GM12878 (cell line): Measurements from ENCODE around the gene SIK3. TPM values are rescaled to one million over a fixed set of nuclear protein-coding genes. Genes with fewer than 3 reads are reported as not detected.

Source experiments
- ATAC-seq: fragments of 200-7000 bp; cut with Tn5 transposase; 3 replicates; pipeline ENCODE4 v1.9.1; 2020; ENCODE audit warnings: mild to moderate bottlenecking, moderate library complexity
- BruUV-seq: library from RNA; stranded (reverse); fragments of 400-500 nt; replicated peaks from 2 replicates; lab custom pipeline; 2021; lab: Mats Ljungman, UMichigan
- CTCF ChIA-PET: fragments of 300-600 bp; sonication (Branson Sonifier 250); formaldehyde crosslinking; extraction: SDS; loops from one replicate; lab custom pipeline; 2021; ENCODE audit warnings: inconsistent platforms; lab: Yijun Ruan, JAX
- POLR2A ChIA-PET: fragments of 350-600 bp; formaldehyde crosslinking; extraction: SDS; loops from one replicate; lab custom pipeline; 2021; ENCODE audit warnings: inconsistent platforms; lab: Charles Lee
- RAD21 ChIA-PET: fragments of 300-600 bp; sonication (Branson Sonifier 250); formaldehyde crosslinking; loops from one replicate; lab custom pipeline; 2023; ENCODE audit warnings: antibody characterized with exemption; ENCODE audit not compliant: unreplicated experiment; lab: Charles Lee
- SMC1A ChIA-PET: fragments of 300-600 bp; sonication (Branson Sonifier 250); formaldehyde crosslinking; loops from one replicate; lab custom pipeline; 2023; ENCODE audit not compliant: unreplicated experiment, uncharacterized antibody; lab: Charles Lee
- DNase-seq: peaks from one replicate; pipeline ENCODE4 v3.0.0-alpha.2; 2011; ENCODE audit warnings: low read depth, low spot score
- FAIRE-seq: peaks from 3 replicates; lab custom pipeline; 2011; peaks lifted over from hg19 to GRCh38; lab: Jason Lieb, UNC
- H2AFZ ChIP-seq: 2 replicates; pipeline ENCODE4 v1.6.0; 2011; ENCODE audit warnings: low read depth, low read length, control low read depth; ENCODE audit not compliant: control insufficient read depth
- H3K27ac ChIP-seq: 2 replicates; pipeline ENCODE4 v1.5.1; 2011; ENCODE audit warnings: control low read depth; ENCODE audit not compliant: control insufficient read depth, insufficient read depth
- H3K27me3 ChIP-seq, 2 experiments: replicated peaks in 1 of 2; 2 replicates each; pipeline versions ENCODE4 v1.6.0 to v1.6.1; 2011; ENCODE audit warnings: low read length in 1 of 2; ENCODE audit not compliant: control insufficient read depth in 2 of 2, insufficient read depth in 2 of 2
- H3K36me3 ChIP-seq, 2 experiments: 2 replicates each; pipeline ENCODE4 v1.5.1; 2011; ENCODE audit warnings: low read length in 1 of 2; ENCODE audit not compliant: control insufficient read depth in 2 of 2, insufficient read depth in 2 of 2
- H3K4me1 ChIP-seq: 2 replicates; pipeline ENCODE4 v1.6.1; 2011; ENCODE audit warnings: mild to moderate bottlenecking, low read length, moderate library complexity, mixed read lengths; ENCODE audit not compliant: control insufficient read depth, insufficient read depth
- H3K4me2 ChIP-seq: 2 replicates; pipeline ENCODE4 v1.6.0; 2011; ENCODE audit warnings: control low read depth; ENCODE audit not compliant: control insufficient read depth, insufficient read depth
- H3K4me3 ChIP-seq: fragments of 200-600 bp; sonication (generic); 2 replicates; pipeline ENCODE4 v1.5.1; 2016
- H3K79me2 ChIP-seq: 2 replicates; pipeline ENCODE4 v1.6.0; 2011; ENCODE audit warnings: low read length; ENCODE audit not compliant: control insufficient read depth, insufficient read depth
- H3K9ac ChIP-seq: 2 replicates; pipeline ENCODE4 v1.8.0; 2011; ENCODE audit warnings: low read length, control low read depth, mixed read lengths; ENCODE audit not compliant: control insufficient read depth, insufficient read depth
- H3K9me3 ChIP-seq: replicated peaks from 3 replicates; pipeline ENCODE4 v1.5.1; 2011; ENCODE audit warnings: mild to moderate bottlenecking, low read length; ENCODE audit not compliant: control insufficient read depth, insufficient read depth
- H4K20me1 ChIP-seq: 2 replicates; pipeline ENCODE4 v1.6.0; 2011; ENCODE audit not compliant: control insufficient read depth, insufficient read depth
- BCLAF1 ChIP-seq: fragments of 450-650 bp; IDR thresholded peaks from 2 replicates; pipeline ENCODE4 v1.6.1; 2017; ENCODE audit warnings: antibody characterized with exemption, mild to moderate bottlenecking, moderate library complexity
- IRF3 ChIP-seq: fragments of 450-650 bp; IDR thresholded peaks from 2 replicates; pipeline ENCODE4 v1.6.1; 2014; ENCODE audit warnings: mild to moderate bottlenecking
- JUND ChIP-seq: IDR thresholded peaks from 2 replicates; pipeline ENCODE4 v1.6.1; 2012; ENCODE audit warnings: low read depth, mild to moderate bottlenecking, low read length, improper control_type of control experiment, moderate library complexity
- MAX ChIP-seq: IDR thresholded peaks from 2 replicates; pipeline ENCODE4 v1.6.1; 2012; ENCODE audit warnings: low read depth, low read length, improper control_type of control experiment
- MXI1 ChIP-seq: fragments of 150-350 bp; IDR thresholded peaks from 2 replicates; pipeline ENCODE4 v1.6.1; 2011; ENCODE audit warnings: low read depth, mild to moderate bottlenecking, inconsistent platforms, low read length, improper control_type of control experiment
- NBN ChIP-seq: fragments of 450-650 bp; IDR thresholded peaks from 2 replicates; pipeline ENCODE4 v1.6.1; 2016
- NR2C2 ChIP-seq: IDR thresholded peaks from 2 replicates; pipeline ENCODE4 v1.6.1; 2011; ENCODE audit warnings: borderline replicate concordance, low read depth; ENCODE audit not compliant: control insufficient read depth, insufficient read length
- NRF1 ChIP-seq: conservative IDR thresholded peaks from 2 replicates; pipeline ENCODE4 v1.6.1; 2011; ENCODE audit warnings: mild to moderate bottlenecking, low read depth, low read length, improper control_type of control experiment
- SIX5 ChIP-seq: IDR thresholded peaks from 2 replicates; pipeline ENCODE4 v1.6.1; 2011; ENCODE audit warnings: mild to moderate bottlenecking, low read depth, low read length, moderate library complexity; ENCODE audit not compliant: severe bottlenecking
- WGBS: methylation state at CpG from one replicate; pipeline ENCODE4 v1.1.6; 2016; ENCODE audit warnings: low lambda C conversion rate; ENCODE audit not compliant: insufficient replicate concordance, insufficient coverage; ENCODE audit errors: missing lambda C conversion rate; 5-methylcytosine and 5-hydroxymethylcytosine counted together
- in situ Hi-C: fragments of 300-500 bp; cut with MboI; formaldehyde crosslinking; loops from 9 replicates; pipeline ENCODE4 v1.14.3; 2018; ENCODE audit warnings: mixed read lengths
- intact Hi-C: fragments of 100-400 bp; cut with micrococcal nuclease; formaldehyde crosslinking; loops from one replicate; pipeline ENCODE4 v1.14.2; 2022; ENCODE audit not compliant: unreplicated experiment
- polyA plus RNA-seq, 11 experiments: library from polyadenylated mRNA; depleted of rRNA in 4 of 11; unstranded in 6 of 11; stranded (reverse) in 5 of 11; fragments of >200 nt; fragmentation: Nextera tagmentation in 4 of 11; fragmentation: Illumina TruSeq in 1 of 11; extraction: Ambion mirVana in 4 of 11; extraction: Trizol in 1 of 11; gene quantifications; 1 replicate in 1 of 11; 2 replicates in 10 of 11; pipeline versions ENCODE4 v1.2.1 to v1.2.3, GENCODE V29; 2011 to 2016; ENCODE audit warnings: inconsistent platforms in 2 of 11, missing spikeins in 2 of 11, low read depth in 1 of 11
- total RNA-seq, 4 experiments: library from RNA; depleted of rRNA in 3 of 4; stranded (reverse); fragments of >200 nt in 3 of 4; fragmentation: Illumina TruSeq in 1 of 4; extraction: Trizol in 1 of 4; gene quantifications; 2 replicates each; pipeline versions ENCODE4 v1.2.1 to v1.2.3, GENCODE V29; 2013 to 2021
- TF ChIP-seq, protein P1 (sequence below): fragments of 450-650 bp; IDR thresholded peaks from 2 replicates; pipeline ENCODE4 v1.6.1; 2017; ENCODE audit warnings: mild to moderate bottlenecking, moderate library complexity
- TF ChIP-seq, protein P2 (sequence below): fragments of 450-650 bp; IDR thresholded peaks from 2 replicates; pipeline ENCODE4 v1.6.1; 2016; ENCODE audit warnings: mild to moderate bottlenecking

SIK3 gene
- total and polyA plus RNA-seq, 10 of the 15 experiments (the other 5 are each of a cell fraction or from before 2014, with no cell fraction given) = 2.5 to 31.9 (median 11.1) TPM

DNA sequence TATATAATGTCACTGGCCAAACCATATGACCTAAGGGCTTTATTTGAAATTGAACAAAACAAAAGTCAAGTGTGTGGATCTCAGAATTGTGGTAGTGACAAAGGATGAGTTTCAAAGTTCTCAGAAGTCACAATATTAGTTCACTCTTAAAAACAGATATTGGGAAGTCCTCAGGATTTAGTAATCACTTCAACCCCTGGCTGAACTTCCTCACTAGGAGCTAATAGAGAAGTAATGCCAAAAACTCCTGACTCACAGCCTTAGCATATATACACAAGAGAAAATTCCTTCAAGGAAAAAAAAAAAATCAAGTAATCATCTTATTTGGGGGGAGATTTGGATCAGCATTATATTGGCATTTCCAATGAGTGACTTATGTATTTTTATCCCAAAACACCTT, 185.2 kb downstream of the SIK3 start (continued):
- TF ChIP-seq, protein P1, sequence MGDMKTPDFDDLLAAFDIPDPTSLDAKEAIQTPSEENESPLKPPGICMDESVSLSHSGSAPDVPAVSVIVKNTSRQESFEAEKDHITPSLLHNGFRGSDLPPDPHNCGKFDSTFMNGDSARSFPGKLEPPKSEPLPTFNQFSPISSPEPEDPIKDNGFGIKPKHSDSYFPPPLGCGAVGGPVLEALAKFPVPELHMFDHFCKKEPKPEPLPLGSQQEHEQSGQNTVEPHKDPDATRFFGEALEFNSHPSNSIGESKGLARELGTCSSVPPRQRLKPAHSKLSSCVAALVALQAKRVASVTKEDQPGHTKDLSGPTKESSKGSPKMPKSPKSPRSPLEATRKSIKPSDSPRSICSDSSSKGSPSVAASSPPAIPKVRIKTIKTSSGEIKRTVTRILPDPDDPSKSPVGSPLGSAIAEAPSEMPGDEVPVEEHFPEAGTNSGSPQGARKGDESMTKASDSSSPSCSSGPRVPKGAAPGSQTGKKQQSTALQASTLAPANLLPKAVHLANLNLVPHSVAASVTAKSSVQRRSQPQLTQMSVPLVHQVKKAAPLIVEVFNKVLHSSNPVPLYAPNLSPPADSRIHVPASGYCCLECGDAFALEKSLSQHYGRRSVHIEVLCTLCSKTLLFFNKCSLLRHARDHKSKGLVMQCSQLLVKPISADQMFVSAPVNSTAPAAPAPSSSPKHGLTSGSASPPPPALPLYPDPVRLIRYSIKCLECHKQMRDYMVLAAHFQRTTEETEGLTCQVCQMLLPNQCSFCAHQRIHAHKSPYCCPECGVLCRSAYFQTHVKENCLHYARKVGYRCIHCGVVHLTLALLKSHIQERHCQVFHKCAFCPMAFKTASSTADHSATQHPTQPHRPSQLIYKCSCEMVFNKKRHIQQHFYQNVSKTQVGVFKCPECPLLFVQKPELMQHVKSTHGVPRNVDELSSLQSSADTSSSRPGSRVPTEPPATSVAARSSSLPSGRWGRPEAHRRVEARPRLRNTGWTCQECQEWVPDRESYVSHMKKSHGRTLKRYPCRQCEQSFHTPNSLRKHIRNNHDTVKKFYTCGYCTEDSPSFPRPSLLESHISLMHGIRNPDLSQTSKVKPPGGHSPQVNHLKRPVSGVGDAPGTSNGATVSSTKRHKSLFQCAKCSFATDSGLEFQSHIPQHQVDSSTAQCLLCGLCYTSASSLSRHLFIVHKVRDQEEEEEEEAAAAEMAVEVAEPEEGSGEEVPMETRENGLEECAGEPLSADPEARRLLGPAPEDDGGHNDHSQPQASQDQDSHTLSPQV = no peak
- TF ChIP-seq, all 136 proteins: peak for 0

DNA sequence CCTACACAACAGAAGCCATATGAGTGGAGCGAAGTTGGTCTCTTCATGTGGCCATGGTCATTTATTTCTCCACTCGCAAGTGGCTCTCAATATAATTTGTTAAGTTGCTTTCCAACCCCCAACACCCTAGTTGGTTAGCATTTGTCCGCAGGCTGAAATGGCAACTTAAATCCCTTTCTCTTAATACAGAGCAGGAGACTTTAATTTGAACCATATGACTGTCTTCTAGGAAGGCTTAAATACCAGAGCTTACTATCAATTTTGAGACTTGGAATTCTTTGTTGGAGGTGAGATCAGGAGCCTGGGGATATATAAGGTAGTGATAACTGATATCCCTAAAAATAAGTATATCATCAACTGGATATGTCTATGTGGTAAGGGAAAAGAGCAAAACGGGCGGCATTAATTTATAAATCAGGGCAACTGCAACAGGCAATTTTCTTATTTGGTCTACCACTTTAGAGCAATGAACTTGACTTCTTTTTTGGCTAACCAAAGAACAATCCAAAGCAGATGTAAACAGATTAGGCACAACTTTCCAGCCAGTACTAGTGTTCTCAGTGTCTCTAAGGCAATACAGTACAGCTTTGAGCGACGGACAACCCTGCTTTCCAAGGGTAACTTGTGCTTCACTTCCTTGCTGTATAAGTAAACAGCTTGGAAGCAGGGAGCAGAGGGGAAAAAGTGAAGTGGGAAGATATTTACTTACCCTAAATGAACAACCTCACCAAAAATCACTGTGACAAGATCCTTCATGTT, 186.1 kb downstream of the SIK3 start:
- Histone ChIP-seq H3K27me3 (no peaks in the 10 kb centered on the region), H3K4me2 (no peak overlapping the region), H3K27ac (no peak overlapping the region), H3K4me1 (no peaks in the 10 kb centered on the region), H3K9ac (no peak overlapping the region), H4K20me1 (no peaks in the 10 kb centered on the region), H3K9me3 (no peaks in the 10 kb centered on the region), H3K79me2 (no peaks in the 10 kb centered on the region), H3K4me3 (no peak overlapping the region), H2AFZ (no peak overlapping the region), H3K36me3 (no peaks in the 10 kb centered on the region)
- SMC1A ChIA-PET = interaction anchor here (1.0 to 1.6 kb wide), 4 partner anchors 10 to 148 kb away, joined by 3 read pairs; no protein-coding TSS in a partner anchor
- POLR2A ChIA-PET = no interaction called here
- RAD21 ChIA-PET = no interaction called here
- in situ Hi-C loops = no loop called here
- FAIRE-seq = no peak
- no peak for ATAC-seq
- BruUV-seq = no TSS peak
- intact Hi-C loops = no loop called here
- DNase-seq = no peak
- 97% methylated on average over 7 of the region's 7 CpGs for WGBS
- CTCF ChIA-PET = interaction anchor here (0.7 to 1.0 kb wide), 3 partner anchors 14 to 43 kb away, joined by 3 read pairs; no protein-coding TSS in a partner anchor
- no peak for TF ChIP-seq JUND
- TF ChIP-seq NBN = no peak
- TF ChIP-seq IRF3 = no peak
- TF ChIP-seq NRF1 = no peak
- TF ChIP-seq NR2C2 = no peak
- TF ChIP-seq MAX = no peak
- TF ChIP-seq MXI1 = no peak
- no peak for TF ChIP-seq BCLAF1
- TF ChIP-seq, protein P2, sequence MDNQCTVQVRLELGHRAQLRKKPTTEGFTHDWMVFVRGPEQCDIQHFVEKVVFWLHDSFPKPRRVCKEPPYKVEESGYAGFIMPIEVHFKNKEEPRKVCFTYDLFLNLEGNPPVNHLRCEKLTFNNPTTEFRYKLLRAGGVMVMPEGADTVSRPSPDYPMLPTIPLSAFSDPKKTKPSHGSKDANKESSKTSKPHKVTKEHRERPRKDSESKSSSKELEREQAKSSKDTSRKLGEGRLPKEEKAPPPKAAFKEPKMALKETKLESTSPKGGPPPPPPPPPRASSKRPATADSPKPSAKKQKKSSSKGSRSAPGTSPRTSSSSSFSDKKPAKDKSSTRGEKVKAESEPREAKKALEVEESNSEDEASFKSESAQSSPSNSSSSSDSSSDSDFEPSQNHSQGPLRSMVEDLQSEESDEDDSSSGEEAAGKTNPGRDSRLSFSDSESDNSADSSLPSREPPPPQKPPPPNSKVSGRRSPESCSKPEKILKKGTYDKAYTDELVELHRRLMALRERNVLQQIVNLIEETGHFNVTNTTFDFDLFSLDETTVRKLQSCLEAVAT = no peak
- TF ChIP-seq SIX5 = no peak
